Measurements from ENCODE around the gene RNASE2. TPM values are rescaled to one million over a fixed set of nuclear protein-coding genes. Genes with fewer than 3 reads are reported as not detected.
A peak's percentile ranks its signal among the peaks of the same experiment; 100 is the strongest.

RNASE2 gene
- total RNA-seq, 1 donor from 2014 or later: not detected

- H3K27ac Mint-ChIP-seq (ENCODE audit: unreplicated experiment): no peak overlapping the region
These were observed 44.3 kb downstream of the RNASE2 start for GRCh38 chr14:20999591-20999990.

GRCh38 chr14:21001218-21001617 is 45.9 kb downstream of the RNASE2 start:
- H3K27me3 Mint-ChIP-seq (ENCODE audit: low read depth, unreplicated experiment): no peaks in the 10 kb centered on the region
- no peak overlapping the region for H3K4me3 ChIP-seq (ENCODE audit: insufficient read depth, low read depth, low read length)
- H3K4me1 Mint-ChIP-seq (ENCODE audit: low read depth, unreplicated experiment): peaks cover 14% of the 10 kb centered on the region
- H3K27me3 ChIP-seq (ENCODE audit: insufficient read depth, low read length): no peaks in the 10 kb centered on the region
- H3K9ac ChIP-seq (ENCODE audit: low read length): no peak overlapping the region
- DNase-seq (ENCODE audit: low read depth): no peak
- H2AFZ ChIP-seq (ENCODE audit: low read depth, low read length): no peak overlapping the region
- no peaks in the 10 kb centered on the region for H3K9me3 ChIP-seq (ENCODE audit: insufficient read depth, low read depth, low read length)
- no peaks in the 10 kb centered on the region for H3K79me2 ChIP-seq (ENCODE audit: insufficient read depth, low read length)
- TF ChIP-seq, protein P1, sequence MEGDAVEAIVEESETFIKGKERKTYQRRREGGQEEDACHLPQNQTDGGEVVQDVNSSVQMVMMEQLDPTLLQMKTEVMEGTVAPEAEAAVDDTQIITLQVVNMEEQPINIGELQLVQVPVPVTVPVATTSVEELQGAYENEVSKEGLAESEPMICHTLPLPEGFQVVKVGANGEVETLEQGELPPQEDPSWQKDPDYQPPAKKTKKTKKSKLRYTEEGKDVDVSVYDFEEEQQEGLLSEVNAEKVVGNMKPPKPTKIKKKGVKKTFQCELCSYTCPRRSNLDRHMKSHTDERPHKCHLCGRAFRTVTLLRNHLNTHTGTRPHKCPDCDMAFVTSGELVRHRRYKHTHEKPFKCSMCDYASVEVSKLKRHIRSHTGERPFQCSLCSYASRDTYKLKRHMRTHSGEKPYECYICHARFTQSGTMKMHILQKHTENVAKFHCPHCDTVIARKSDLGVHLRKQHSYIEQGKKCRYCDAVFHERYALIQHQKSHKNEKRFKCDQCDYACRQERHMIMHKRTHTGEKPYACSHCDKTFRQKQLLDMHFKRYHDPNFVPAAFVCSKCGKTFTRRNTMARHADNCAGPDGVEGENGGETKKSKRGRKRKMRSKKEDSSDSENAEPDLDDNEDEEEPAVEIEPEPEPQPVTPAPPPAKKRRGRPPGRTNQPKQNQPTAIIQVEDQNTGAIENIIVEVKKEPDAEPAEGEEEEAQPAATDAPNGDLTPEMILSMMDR (IDR thresholded peaks at IDR 0.05; ENCODE audit: insufficient read depth, low read depth, low read length): no peak
- no peak for TF ChIP-seq EZH2 (IDR thresholded peaks at IDR 0.05; ENCODE audit: insufficient read depth, low read length)
- no peak overlapping the region for H3K27ac ChIP-seq (ENCODE audit: low read depth, low read length)
- no peak for FAIRE-seq
- H3K36me3 Mint-ChIP-seq (ENCODE audit: low read depth, unreplicated experiment): peaks cover 2% of the 10 kb centered on the region
- H3K4me2 ChIP-seq (ENCODE audit: low read length): no peak overlapping the region
- peaks cover 7% of the 10 kb centered on the region for H3K4me1 ChIP-seq (ENCODE audit: insufficient read depth, low read length)
- H3K9me3 Mint-ChIP-seq (ENCODE audit: unreplicated experiment): no peaks in the 10 kb centered on the region
- no peak overlapping the region for H3K4me3 Mint-ChIP-seq (ENCODE audit: unreplicated experiment)
- H3K27ac Mint-ChIP-seq (ENCODE audit: unreplicated experiment): no peak overlapping the region
- H4K20me1 ChIP-seq (ENCODE audit: insufficient read depth, low read length): no peaks in the 10 kb centered on the region
- peaks cover 5% of the 10 kb centered on the region for H3K36me3 ChIP-seq (ENCODE audit: insufficient read depth, low read length)

More at GRCh38 chr14:20999591-20999990, 44.3 kb downstream of the RNASE2 start:
- Histone ChIP-seq H2AFZ (ENCODE audit: low read depth, low read length) (no peak overlapping the region), H3K9me3 (ENCODE audit: insufficient read depth, low read depth, low read length) (no peaks in the 10 kb centered on the region), H3K36me3 (ENCODE audit: insufficient read depth, low read length) (peaks cover 17% of the 10 kb centered on the region), H4K20me1 (ENCODE audit: insufficient read depth, low read length) (peaks cover 5% of the 10 kb centered on the region), H3K27ac (ENCODE audit: low read depth, low read length) (no peak overlapping the region), H3K79me2 (ENCODE audit: insufficient read depth, low read length) (no peaks in the 10 kb centered on the region), H3K4me2 (ENCODE audit: low read length) (no peak overlapping the region), H3K4me1 (ENCODE audit: insufficient read depth, low read length) (peaks cover 7% of the 10 kb centered on the region), H3K27me3 (ENCODE audit: insufficient read depth, low read length) (no peaks in the 10 kb centered on the region), H3K9ac (ENCODE audit: low read length) (no peak overlapping the region), H3K4me3 (ENCODE audit: insufficient read depth, low read depth, low read length) (no peak overlapping the region)
- Mint-ChIP-seq H3K36me3 (ENCODE audit: low read depth, unreplicated experiment) (peaks cover 12% of the 10 kb centered on the region), H3K4me1 (ENCODE audit: low read depth, unreplicated experiment) (peaks cover 14% of the 10 kb centered on the region), H3K27me3 (ENCODE audit: low read depth, unreplicated experiment) (no peaks in the 10 kb centered on the region), H3K4me3 (ENCODE audit: unreplicated experiment) (no peak overlapping the region), H3K9me3 (ENCODE audit: unreplicated experiment) (no peaks in the 10 kb centered on the region)
- TF ChIP-seq EZH2 (IDR thresholded peaks at IDR 0.05; ENCODE audit: insufficient read depth, low read length): no peak
- TF ChIP-seq, protein P1 (IDR thresholded peaks at IDR 0.05; ENCODE audit: insufficient read depth, low read depth, low read length): no peak
- DNase-seq (ENCODE audit: low read depth) (no peak), FAIRE-seq (no peak)

GRCh38 chr14:21003788-21004346 is 48.6 kb downstream of the RNASE2 start:
- no peaks in the 10 kb centered on the region for H3K27me3 Mint-ChIP-seq (ENCODE audit: low read depth, unreplicated experiment)
- peaks cover 8% of the 10 kb centered on the region for H3K4me1 Mint-ChIP-seq (ENCODE audit: low read depth, unreplicated experiment)

More at GRCh38 chr14:21003788-21004346, 48.6 kb downstream of the RNASE2 start:
- no peaks in the 10 kb centered on the region for H3K27me3 ChIP-seq (ENCODE audit: insufficient read depth, low read length)
- H3K9ac ChIP-seq (ENCODE audit: low read length): no peak overlapping the region
- Mint-ChIP-seq H3K36me3 (ENCODE audit: low read depth, unreplicated experiment) (peaks cover 2% of the 10 kb centered on the region), H3K9me3 (ENCODE audit: unreplicated experiment) (no peaks in the 10 kb centered on the region), H3K4me3 (ENCODE audit: unreplicated experiment) (no peak overlapping the region), H3K27ac (ENCODE audit: unreplicated experiment) (no peak overlapping the region)
- FAIRE-seq (no peak), DNase-seq (ENCODE audit: low read depth) (no peak)
- H3K4me2 ChIP-seq (ENCODE audit: low read length): no peak overlapping the region
- H3K79me2 ChIP-seq (ENCODE audit: insufficient read depth, low read length): no peaks in the 10 kb centered on the region
- H4K20me1 ChIP-seq (ENCODE audit: insufficient read depth, low read length): no peaks in the 10 kb centered on the region
- no peak overlapping the region for H3K27ac ChIP-seq (ENCODE audit: low read depth, low read length)
- TF ChIP-seq, protein P1 (IDR thresholded peaks at IDR 0.05; ENCODE audit: insufficient read depth, low read depth, low read length): no peak
- TF ChIP-seq EZH2 (IDR thresholded peaks at IDR 0.05; ENCODE audit: insufficient read depth, low read length): no peak
- H3K36me3 ChIP-seq (ENCODE audit: insufficient read depth, low read length): no peaks in the 10 kb centered on the region
- H3K4me3 ChIP-seq (ENCODE audit: insufficient read depth, low read depth, low read length): no peak overlapping the region
- H3K4me1 ChIP-seq (ENCODE audit: insufficient read depth, low read length): peaks cover 4% of the 10 kb centered on the region
- no peaks in the 10 kb centered on the region for H3K9me3 ChIP-seq (ENCODE audit: insufficient read depth, low read depth, low read length)
- H2AFZ ChIP-seq (ENCODE audit: low read depth, low read length): peak overlapping the region; percentile 17
